ENCODE measurements around the gene PLCD1. TPM values are rescaled to one million over a fixed set of nuclear protein-coding genes. Genes with fewer than 3 reads are reported as not detected.

PLCD1 gene
- total RNA-seq, 1 experiment from 2014 or later: 27.1 TPM

DNA sequence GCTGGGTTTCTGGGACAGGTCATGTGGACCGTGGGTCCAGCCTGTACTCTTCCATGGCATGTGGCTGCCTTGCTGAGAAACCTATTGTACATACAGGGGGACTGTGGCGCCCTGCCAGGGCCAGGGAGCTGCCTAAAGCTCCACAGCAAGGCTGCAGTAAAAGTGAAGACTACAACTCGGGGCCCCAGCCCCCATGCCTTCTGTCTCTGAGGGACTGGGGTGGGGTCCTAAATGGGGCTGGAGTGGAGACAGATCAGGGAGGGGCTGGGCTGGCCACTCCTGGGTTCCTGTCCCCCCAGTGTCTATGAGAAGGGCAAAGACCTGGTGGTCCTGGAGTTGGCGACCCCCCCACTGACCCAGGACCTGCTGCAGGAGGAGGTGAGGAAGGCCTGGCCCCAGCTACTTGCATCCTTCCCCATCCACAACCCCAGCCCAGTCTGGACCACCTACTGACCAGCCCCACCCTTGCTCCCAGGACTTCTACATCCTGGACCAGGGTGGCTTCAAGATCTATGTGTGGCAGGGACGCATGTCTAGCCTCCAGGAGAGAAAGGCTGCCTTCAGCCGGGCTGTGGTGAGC, 31.6 kb downstream of the PLCD1 start:
- Histone ChIP-seq H3K23me2 (ENCODE audit: insufficient read length, low read depth, low read length, poor library complexity, severe bottlenecking) (no peaks in the 10 kb centered on the region), H3K4me1 (ENCODE audit: insufficient read depth, low read length) (peaks cover 2% of the 10 kb centered on the region; the same call in 1 of the 2 replicates), H3T11ph (ENCODE audit: low read length) (no peak overlapping the region), H3K56ac (ENCODE audit: insufficient read length, low read depth, low read length) (no peak overlapping the region), H4K8ac (replicated peaks; ENCODE audit: insufficient read length, low read depth, low read length) (no peak overlapping the region), H2BK5ac (ENCODE audit: insufficient read length, low read length) (no peak overlapping the region), H3K9ac (ENCODE audit: extremely low read depth, insufficient read length, low read length) (no peak overlapping the region), H3K27me3 (ENCODE audit: insufficient read depth, low read length) (no peaks in the 10 kb centered on the region; the same call in 1 of the 2 replicates), H3K79me1 (ENCODE audit: insufficient read depth, low read depth, low read length, poor library complexity, severe bottlenecking) (no peaks in the 10 kb centered on the region), H3K4me2 (ENCODE audit: insufficient read depth, insufficient read length, low read length) (no peak overlapping the region), H2BK12ac (ENCODE audit: insufficient read length, low read depth, low read length) (no peak overlapping the region), H4K91ac (ENCODE audit: insufficient read length, low read depth, low read length) (no peak overlapping the region), H3K9me3 (ENCODE audit: control insufficient read depth, low read depth, low read length) (no peaks in the 10 kb centered on the region), H4K5ac (ENCODE audit: insufficient read length, low read depth, low read length) (no peak overlapping the region), H2BK15ac (ENCODE audit: low read depth, low read length) (no peak overlapping the region), H2BK20ac (ENCODE audit: low read depth, low read length, poor library complexity, severe bottlenecking) (no peak overlapping the region), H3K79me2 (ENCODE audit: insufficient read depth, low read length) (no peaks in the 10 kb centered on the region), H3K27ac (ENCODE audit: insufficient read length, low read depth, low read length) (no peak overlapping the region), H2AFZ (ENCODE audit: low read length) (no peak overlapping the region), H3K18ac (ENCODE audit: insufficient read length, low read depth, low read length) (no peak overlapping the region), H2AK5ac (ENCODE audit: insufficient read length, low read length) (no peak overlapping the region), H3K4ac (ENCODE audit: low read depth, low read length) (no peak overlapping the region), H3K23ac (ENCODE audit: insufficient read length, low read depth, low read length) (no peak overlapping the region), H3K14ac (ENCODE audit: insufficient read depth, low read length) (no peak overlapping the region), H2BK120ac (ENCODE audit: low read depth, low read length, poor library complexity, severe bottlenecking) (no peak overlapping the region), H4K20me1 (ENCODE audit: control insufficient read depth, insufficient read depth, insufficient read length) (no peaks in the 10 kb centered on the region)
- TF ChIP-seq, protein P1, sequence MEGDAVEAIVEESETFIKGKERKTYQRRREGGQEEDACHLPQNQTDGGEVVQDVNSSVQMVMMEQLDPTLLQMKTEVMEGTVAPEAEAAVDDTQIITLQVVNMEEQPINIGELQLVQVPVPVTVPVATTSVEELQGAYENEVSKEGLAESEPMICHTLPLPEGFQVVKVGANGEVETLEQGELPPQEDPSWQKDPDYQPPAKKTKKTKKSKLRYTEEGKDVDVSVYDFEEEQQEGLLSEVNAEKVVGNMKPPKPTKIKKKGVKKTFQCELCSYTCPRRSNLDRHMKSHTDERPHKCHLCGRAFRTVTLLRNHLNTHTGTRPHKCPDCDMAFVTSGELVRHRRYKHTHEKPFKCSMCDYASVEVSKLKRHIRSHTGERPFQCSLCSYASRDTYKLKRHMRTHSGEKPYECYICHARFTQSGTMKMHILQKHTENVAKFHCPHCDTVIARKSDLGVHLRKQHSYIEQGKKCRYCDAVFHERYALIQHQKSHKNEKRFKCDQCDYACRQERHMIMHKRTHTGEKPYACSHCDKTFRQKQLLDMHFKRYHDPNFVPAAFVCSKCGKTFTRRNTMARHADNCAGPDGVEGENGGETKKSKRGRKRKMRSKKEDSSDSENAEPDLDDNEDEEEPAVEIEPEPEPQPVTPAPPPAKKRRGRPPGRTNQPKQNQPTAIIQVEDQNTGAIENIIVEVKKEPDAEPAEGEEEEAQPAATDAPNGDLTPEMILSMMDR (conservative IDR thresholded peaks at IDR 0.05): no peak
- Mint-ChIP-seq H3K4me3 (peak overlapping the region in 1 of 2 experiments; percentile 76; a peak in 2 of 5 replicates), H3K4me1 (peaks cover 16 to 34% of the 10 kb centered on the region in 2 experiments), H3K27ac (no peak overlapping the region), H3K36me3 (ENCODE audit: insufficient read depth in 1 of 3, low read depth in 3 of 3) (peaks cover 0 to 4% (median 2%) of the 10 kb centered on the region in 3 experiments; a peak in 3 of 7 replicates), H3K27me3 (ENCODE audit: low read depth) (peaks cover 14% of the 10 kb centered on the region), H3K9me3 (no peaks in the 10 kb centered on the region; a peak in 1 of 5 replicates)
- no CpG with 5 or more reads among the region's 6 CpGs for WGBS (ENCODE audit: extremely low coverage, insufficient read length, low lambda C conversion rate)
- no peak for DNase-seq

All from H9 (cell line).